Measurements from ENCODE around the gene ACP7. TPM values are rescaled to one million over a fixed set of nuclear protein-coding genes. Genes with fewer than 3 reads are reported as not detected.
"Not testable (repeated sequence)": the region's sequence is repeated elsewhere in the genome, so short reads cannot be mapped to it uniquely, and the experiment has no call there.

ACP7 gene
- total and polyA plus RNA-seq, 2 experiments from 2014 or later: 0.30 TPM; not detected in 1

GRCh38 chr19:39139971-39140453, 55.8 kb downstream of the ACP7 start:
- Histone ChIP-seq H4K20me1 (ENCODE audit: insufficient read depth) (no peaks in the 10 kb centered on the region; the same call in 1 of the 2 replicates), H2AFZ (no peak overlapping the region), H3K9ac (no peak overlapping the region), H3K36me3 (ENCODE audit: low read depth) (no peaks in the 10 kb centered on the region), H3K9me2 (ENCODE audit: insufficient read depth) (no peaks in the 10 kb centered on the region), H3K9me3 (ENCODE audit: low read depth) (no peaks in the 10 kb centered on the region), H3K27ac (no peak overlapping the region), H3F3A (ENCODE audit: insufficient read depth) (no peaks in the 10 kb centered on the region), H3K4me2 (ENCODE audit: unreplicated experiment) (no peak overlapping the region), H3K4me1 (ENCODE audit: insufficient read depth) (no peaks in the 10 kb centered on the region), H3K79me2 (ENCODE audit: insufficient read depth) (peaks cover 97% of the 10 kb centered on the region), H3K4me3 (no peak overlapping the region), H3K27me3 (replicated peaks; ENCODE audit: insufficient read depth) (no peaks in the 10 kb centered on the region)
- TF ChIP-seq EZH2 (IDR thresholded peaks at IDR 0.05; ENCODE audit: insufficient read depth, poor library complexity, severe bottlenecking): no peak
- TF ChIP-seq EZH2phosphoT487 (IDR thresholded peaks at IDR 0.05; ENCODE audit: insufficient read depth, low read depth): no peak
- in situ Hi-C loops (cut with MboI): no loop called here
- 66 to 67% methylated on average over 7 of the region's 7 CpGs for WGBS, 2 experiments (ENCODE audit: low coverage in 1 of 2, low lambda C conversion rate in 2 of 2, missing lambda C conversion rate in 2 of 2)
- DNase-seq: no peak

DNA sequence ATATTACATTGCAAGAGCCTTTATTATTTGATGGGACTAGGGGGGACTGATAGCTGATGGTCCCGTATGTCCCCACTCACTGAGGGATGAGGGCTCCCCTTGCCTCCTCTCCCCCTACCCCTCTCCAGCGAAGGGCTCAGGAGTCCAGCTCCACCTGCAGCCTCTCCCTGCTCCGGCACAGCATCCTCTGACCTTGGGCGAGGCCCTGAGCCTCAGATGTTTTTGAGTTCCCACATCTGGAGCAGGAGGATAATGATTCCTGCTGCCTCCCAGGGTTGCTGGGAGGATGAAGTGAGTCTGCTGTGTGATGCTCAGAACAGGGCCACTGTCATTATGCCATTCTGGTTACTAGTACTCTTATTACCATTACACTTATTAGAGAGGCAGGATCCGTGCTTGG, 56.4 kb downstream of the ACP7 start:
- in situ Hi-C loops (cut with MboI): no loop called here
- H3K4me2 ChIP-seq (ENCODE audit: unreplicated experiment): no peak overlapping the region
- no peaks in the 10 kb centered on the region for H3K9me2 ChIP-seq (ENCODE audit: insufficient read depth)
- H2AFZ ChIP-seq: no peak overlapping the region
- WGBS, 2 experiments (ENCODE audit: low coverage in 1 of 2, low lambda C conversion rate in 2 of 2, missing lambda C conversion rate in 2 of 2): 79 to 80% methylated on average over 5 of the region's 5 CpGs
- no peak overlapping the region for H3K27ac ChIP-seq
- DNase-seq: no peak
- TF ChIP-seq EZH2phosphoT487 (IDR thresholded peaks at IDR 0.05; ENCODE audit: insufficient read depth, low read depth) (no peak), EZH2 (IDR thresholded peaks at IDR 0.05; ENCODE audit: insufficient read depth, poor library complexity, severe bottlenecking) (no peak)
- H3K4me3 ChIP-seq: no peak overlapping the region
- H3K36me3 ChIP-seq (ENCODE audit: low read depth): no peaks in the 10 kb centered on the region
- H3K9me3 ChIP-seq (ENCODE audit: low read depth): no peaks in the 10 kb centered on the region
- peaks cover 95% of the 10 kb centered on the region for H3K79me2 ChIP-seq (ENCODE audit: insufficient read depth)
- H3F3A ChIP-seq (ENCODE audit: insufficient read depth): no peaks in the 10 kb centered on the region
- H3K27me3 ChIP-seq (replicated peaks; ENCODE audit: insufficient read depth): no peaks in the 10 kb centered on the region
- H4K20me1 ChIP-seq (ENCODE audit: insufficient read depth): no peaks in the 10 kb centered on the region; the same call in 1 of the 2 replicates
- H3K9ac ChIP-seq: no peak overlapping the region
- no peaks in the 10 kb centered on the region for H3K4me1 ChIP-seq (ENCODE audit: insufficient read depth)

DNA sequence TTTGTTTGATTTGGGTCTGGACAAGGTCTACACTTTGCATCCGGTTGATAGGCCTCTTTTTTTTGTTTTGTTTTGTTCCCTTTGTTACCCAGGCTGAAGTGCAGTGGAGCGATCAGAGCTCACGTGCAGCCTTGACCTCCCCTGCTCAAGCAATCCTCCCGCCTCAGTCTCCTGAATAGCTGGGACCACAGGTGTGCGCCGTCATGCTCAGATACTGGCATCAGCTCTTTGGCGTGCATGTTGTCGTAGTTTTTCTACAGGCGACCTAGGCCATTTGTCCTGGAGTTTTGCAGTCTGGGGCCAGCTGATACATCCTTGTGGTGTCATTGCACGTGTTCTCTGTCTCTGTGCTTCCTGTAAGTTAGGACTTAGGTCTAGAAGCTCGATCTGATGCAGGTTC, 57.8 kb downstream of the ACP7 start:
- H3K9me2 ChIP-seq (ENCODE audit: insufficient read depth): no peaks in the 10 kb centered on the region
- no peaks in the 10 kb centered on the region for H3K36me3 ChIP-seq (ENCODE audit: low read depth)
- in situ Hi-C loops (cut with MboI): no loop called here
- no peak overlapping the region for H3K27ac ChIP-seq
- WGBS, 2 experiments (ENCODE audit: low coverage in 1 of 2, low lambda C conversion rate in 2 of 2, missing lambda C conversion rate in 2 of 2): 83 to 87% methylated on average over 11 of the region's 11 CpGs
- peaks cover 94% of the 10 kb centered on the region for H3K79me2 ChIP-seq (ENCODE audit: insufficient read depth)
- H3K9me3 ChIP-seq (ENCODE audit: low read depth): no peaks in the 10 kb centered on the region
- no peak overlapping the region for H3K4me3 ChIP-seq
- no peak overlapping the region for H3K9ac ChIP-seq
- TF ChIP-seq EZH2 (IDR thresholded peaks at IDR 0.05; ENCODE audit: insufficient read depth, poor library complexity, severe bottlenecking): no peak
- TF ChIP-seq EZH2phosphoT487 (IDR thresholded peaks at IDR 0.05; ENCODE audit: insufficient read depth, low read depth): no peak
- no peak overlapping the region for H2AFZ ChIP-seq
- no peaks in the 10 kb centered on the region; the same call in none of the 2 replicates for H4K20me1 ChIP-seq (ENCODE audit: insufficient read depth)
- DNase-seq: no peak
- H3K27me3 ChIP-seq (replicated peaks; ENCODE audit: insufficient read depth): no peaks in the 10 kb centered on the region
- H3F3A ChIP-seq (ENCODE audit: insufficient read depth): no peaks in the 10 kb centered on the region
- no peaks in the 10 kb centered on the region for H3K4me1 ChIP-seq (ENCODE audit: insufficient read depth)
- H3K4me2 ChIP-seq (ENCODE audit: unreplicated experiment): no peak overlapping the region

GRCh38 chr19:39142630-39143029, 58.5 kb downstream of the ACP7 start:
- no peak overlapping the region for H2AFZ ChIP-seq
- H4K20me1 ChIP-seq (ENCODE audit: insufficient read depth): no peaks in the 10 kb centered on the region; the same call in none of the 2 replicates
- peaks cover 95% of the 10 kb centered on the region for H3K79me2 ChIP-seq (ENCODE audit: insufficient read depth)
- no peaks in the 10 kb centered on the region for H3K36me3 ChIP-seq (ENCODE audit: low read depth)
- 87 to 90% methylated on average over 5 of the region's 5 CpGs for WGBS, 2 experiments (ENCODE audit: low coverage in 1 of 2, low lambda C conversion rate in 2 of 2, missing lambda C conversion rate in 2 of 2)
- H3K4me1 ChIP-seq (ENCODE audit: insufficient read depth): no peaks in the 10 kb centered on the region
- H3K9me3 ChIP-seq (ENCODE audit: low read depth): no peaks in the 10 kb centered on the region
- H3K27ac ChIP-seq: no peak overlapping the region
- H3F3A ChIP-seq (ENCODE audit: insufficient read depth): no peaks in the 10 kb centered on the region
- no peak overlapping the region for H3K4me2 ChIP-seq (ENCODE audit: unreplicated experiment)
- H3K9ac ChIP-seq: no peak overlapping the region
- in situ Hi-C loops (cut with MboI): no loop called here
- no peaks in the 10 kb centered on the region for H3K27me3 ChIP-seq (replicated peaks; ENCODE audit: insufficient read depth)
- no peaks in the 10 kb centered on the region for H3K9me2 ChIP-seq (ENCODE audit: insufficient read depth)
- no peak for DNase-seq
- TF ChIP-seq EZH2 (IDR thresholded peaks at IDR 0.05; ENCODE audit: insufficient read depth, poor library complexity, severe bottlenecking): no peak
- no peak for TF ChIP-seq EZH2phosphoT487 (IDR thresholded peaks at IDR 0.05; ENCODE audit: insufficient read depth, low read depth)
- H3K4me3 ChIP-seq: no peak overlapping the region

- peaks cover 95% of the 10 kb centered on the region for H3K79me2 ChIP-seq (ENCODE audit: insufficient read depth)
- 92% methylated on average over 5 of the region's 5 CpGs for WGBS, 2 experiments (ENCODE audit: low coverage in 1 of 2, low lambda C conversion rate in 2 of 2, missing lambda C conversion rate in 2 of 2)
Observed at GRCh38 chr19:39143757-39144289, 59.7 kb downstream of the ACP7 start.

More at GRCh38 chr19:39143757-39144289, 59.7 kb downstream of the ACP7 start:
- H3K4me2 ChIP-seq (ENCODE audit: unreplicated experiment); H3K36me3 ChIP-seq (ENCODE audit: low read depth); H3K27me3 ChIP-seq (replicated peaks; ENCODE audit: insufficient read depth); H3K27ac ChIP-seq; H3K9me2 ChIP-seq (ENCODE audit: insufficient read depth); H3K4me1 ChIP-seq (ENCODE audit: insufficient read depth); H3K4me3 ChIP-seq; H2AFZ ChIP-seq; H3K9ac ChIP-seq; H3K9me3 ChIP-seq (ENCODE audit: low read depth); H4K20me1 ChIP-seq (ENCODE audit: insufficient read depth); in situ Hi-C loops (cut with MboI); DNase-seq; H3F3A ChIP-seq (ENCODE audit: insufficient read depth): not testable (repeated sequence)

Data from GM23248 (cell line).